ENCODE data around the gene SLC4A2.

SLC4A2 gene

GRCh38 chr7:151095828-151096475 is 36.6 kb downstream of the SLC4A2 start:
- Histone ChIP-seq H3K27me3 (ENCODE audit: insufficient read depth, insufficient read length) (no peaks in the 10 kb centered on the region), H3K4me3 (ENCODE audit: insufficient read length, low read depth) (no peak overlapping the region), H3K9me3 (ENCODE audit: insufficient read depth, low read length) (no peaks in the 10 kb centered on the region), H3K9ac (ENCODE audit: insufficient read length, low read depth) (no peak overlapping the region), H3K4me1 (ENCODE audit: insufficient read depth, insufficient read length) (peaks cover 4% of the 10 kb centered on the region), H3K36me3 (ENCODE audit: insufficient read depth, insufficient read length, low read length) (peaks cover 27% of the 10 kb centered on the region)
- TF ChIP-seq SUZ12 (IDR thresholded peaks at IDR 0.05; ENCODE audit: extremely low read depth, insufficient read depth, insufficient read length), result no peak
- TF ChIP-seq YY1 (IDR thresholded peaks at IDR 0.05; ENCODE audit: insufficient read depth, insufficient read length), result no peak
- no peak for TF ChIP-seq ZNF274 (IDR thresholded peaks at IDR 0.05; ENCODE audit: low read depth, low read length)
- DNase-seq (ENCODE audit: low read depth, low spot score), result no peak

- TF ChIP-seq SUZ12 (IDR thresholded peaks at IDR 0.05; ENCODE audit: extremely low read depth, insufficient read depth, insufficient read length) (no peak), YY1 (IDR thresholded peaks at IDR 0.05; ENCODE audit: insufficient read depth, insufficient read length) (no peak), ZNF274 (IDR thresholded peaks at IDR 0.05; ENCODE audit: low read depth, low read length) (no peak)
- no peaks in the 10 kb centered on the region for H3K27me3 ChIP-seq (ENCODE audit: insufficient read depth, insufficient read length)
- peaks cover 1% of the 10 kb centered on the region for H3K4me1 ChIP-seq (ENCODE audit: insufficient read depth, insufficient read length)
- no peak for DNase-seq (ENCODE audit: low read depth, low spot score)
- no peak overlapping the region for H3K4me3 ChIP-seq (ENCODE audit: insufficient read length, low read depth)
- peaks cover 12% of the 10 kb centered on the region for H3K36me3 ChIP-seq (ENCODE audit: insufficient read depth, insufficient read length, low read length)
- no peaks in the 10 kb centered on the region for H3K9me3 ChIP-seq (ENCODE audit: insufficient read depth, low read length)
- no peak overlapping the region for H3K9ac ChIP-seq (ENCODE audit: insufficient read length, low read depth)
Observed at GRCh38 chr7:151099486-151100211, 40.3 kb downstream of the SLC4A2 start.

- no peaks in the 10 kb centered on the region for H3K27me3 ChIP-seq (ENCODE audit: insufficient read depth, insufficient read length)
- H3K36me3 ChIP-seq (ENCODE audit: insufficient read depth, insufficient read length, low read length), result peaks cover 15% of the 10 kb centered on the region
- H3K4me3 ChIP-seq (ENCODE audit: insufficient read length, low read depth), result no peak overlapping the region
- H3K4me1 ChIP-seq (ENCODE audit: insufficient read depth, insufficient read length), result peaks cover 1% of the 10 kb centered on the region
- no peak for DNase-seq (ENCODE audit: low read depth, low spot score)
- no peaks in the 10 kb centered on the region for H3K9me3 ChIP-seq (ENCODE audit: insufficient read depth, low read length)
- TF ChIP-seq ZNF274 (IDR thresholded peaks at IDR 0.05; ENCODE audit: low read depth, low read length) (no peak), SUZ12 (IDR thresholded peaks at IDR 0.05; ENCODE audit: extremely low read depth, insufficient read depth, insufficient read length) (no peak), YY1 (IDR thresholded peaks at IDR 0.05; ENCODE audit: insufficient read depth, insufficient read length) (no peak)
- peak overlapping the region; percentile 2 for H3K9ac ChIP-seq (ENCODE audit: insufficient read length, low read depth)
Observed at GRCh38 chr7:151100921-151101320, 41.5 kb downstream of the SLC4A2 start.

- H3K27me3 ChIP-seq (ENCODE audit: insufficient read depth, insufficient read length), result no peaks in the 10 kb centered on the region
- H3K9ac ChIP-seq (ENCODE audit: insufficient read length, low read depth), result no peak overlapping the region
- H3K36me3 ChIP-seq (ENCODE audit: insufficient read depth, insufficient read length, low read length), result peaks cover 15% of the 10 kb centered on the region
- H3K9me3 ChIP-seq (ENCODE audit: insufficient read depth, low read length), result no peaks in the 10 kb centered on the region
- TF ChIP-seq ZNF274 (IDR thresholded peaks at IDR 0.05; ENCODE audit: low read depth, low read length), result no peak
- H3K4me1 ChIP-seq (ENCODE audit: insufficient read depth, insufficient read length), result peaks cover 1% of the 10 kb centered on the region
- no peak overlapping the region for H3K4me3 ChIP-seq (ENCODE audit: insufficient read length, low read depth)
- DNase-seq (ENCODE audit: low read depth, low spot score), result no peak
Observed at GRCh38 chr7:151101621-151102396, 42.4 kb downstream of the SLC4A2 start.

- no peak overlapping the region for H3K9ac ChIP-seq (ENCODE audit: insufficient read length, low read depth)
- no peak for DNase-seq (ENCODE audit: low read depth, low spot score)
- no peaks in the 10 kb centered on the region for H3K27me3 ChIP-seq (ENCODE audit: insufficient read depth, insufficient read length)
- peaks cover 1% of the 10 kb centered on the region for H3K4me1 ChIP-seq (ENCODE audit: insufficient read depth, insufficient read length)
- H3K36me3 ChIP-seq (ENCODE audit: insufficient read depth, insufficient read length, low read length), result peaks cover 15% of the 10 kb centered on the region
- no peaks in the 10 kb centered on the region for H3K9me3 ChIP-seq (ENCODE audit: insufficient read depth, low read length)
- no peak for TF ChIP-seq YY1 (IDR thresholded peaks at IDR 0.05; ENCODE audit: insufficient read depth, insufficient read length)
- TF ChIP-seq ZNF274 (IDR thresholded peaks at IDR 0.05; ENCODE audit: low read depth, low read length), result no peak
- no peak for TF ChIP-seq SUZ12 (IDR thresholded peaks at IDR 0.05; ENCODE audit: extremely low read depth, insufficient read depth, insufficient read length)
- no peak overlapping the region for H3K4me3 ChIP-seq (ENCODE audit: insufficient read length, low read depth)
Observed at GRCh38 chr7:151102991-151103390, 43.6 kb downstream of the SLC4A2 start.

GRCh38 chr7:151103973-151104372 is 44.6 kb downstream of the SLC4A2 start:
- Histone ChIP-seq H3K27me3 (ENCODE audit: insufficient read depth, insufficient read length) (no peaks in the 10 kb centered on the region), H3K9ac (ENCODE audit: insufficient read length, low read depth) (no peak overlapping the region), H3K4me3 (ENCODE audit: insufficient read length, low read depth) (no peak overlapping the region), H3K36me3 (ENCODE audit: insufficient read depth, insufficient read length, low read length) (peaks cover 15% of the 10 kb centered on the region), H3K9me3 (ENCODE audit: insufficient read depth, low read length) (no peaks in the 10 kb centered on the region), H3K4me1 (ENCODE audit: insufficient read depth, insufficient read length) (peaks cover 1% of the 10 kb centered on the region)
- DNase-seq (ENCODE audit: low read depth, low spot score), result no peak
- TF ChIP-seq YY1 (IDR thresholded peaks at IDR 0.05; ENCODE audit: insufficient read depth, insufficient read length) (no peak), ZNF274 (IDR thresholded peaks at IDR 0.05; ENCODE audit: low read depth, low read length) (no peak), SUZ12 (IDR thresholded peaks at IDR 0.05; ENCODE audit: extremely low read depth, insufficient read depth, insufficient read length) (no peak)

Data from NT2/D1 (cell line).